Measurements from ENCODE around the gene EYA2.

DNA sequence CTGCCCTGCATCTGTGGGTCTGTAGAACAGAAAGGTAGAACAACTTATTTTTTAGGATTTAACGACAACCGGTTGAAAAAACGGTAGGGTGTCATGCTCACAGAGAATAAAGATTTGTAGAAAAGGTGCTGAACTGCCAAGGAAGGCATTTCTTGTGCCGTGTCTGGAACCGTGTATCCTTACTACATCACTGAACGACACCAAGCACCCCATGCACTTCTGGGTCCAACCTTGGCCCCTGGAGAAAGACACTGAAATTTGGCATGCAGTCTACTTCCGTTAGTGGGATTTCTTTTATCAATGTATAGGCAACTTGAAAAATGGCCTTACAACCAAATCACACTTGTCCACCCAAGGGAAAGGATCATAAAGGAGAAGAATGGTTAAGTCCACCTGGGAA, 316.4 kb downstream of the EYA2 start:
- TF ChIP-seq POLR2A (IDR thresholded peaks at IDR 0.05): no peak
- TF ChIP-seq EP300 (IDR thresholded peaks at IDR 0.05): no peak
- TF ChIP-seq, protein P1, sequence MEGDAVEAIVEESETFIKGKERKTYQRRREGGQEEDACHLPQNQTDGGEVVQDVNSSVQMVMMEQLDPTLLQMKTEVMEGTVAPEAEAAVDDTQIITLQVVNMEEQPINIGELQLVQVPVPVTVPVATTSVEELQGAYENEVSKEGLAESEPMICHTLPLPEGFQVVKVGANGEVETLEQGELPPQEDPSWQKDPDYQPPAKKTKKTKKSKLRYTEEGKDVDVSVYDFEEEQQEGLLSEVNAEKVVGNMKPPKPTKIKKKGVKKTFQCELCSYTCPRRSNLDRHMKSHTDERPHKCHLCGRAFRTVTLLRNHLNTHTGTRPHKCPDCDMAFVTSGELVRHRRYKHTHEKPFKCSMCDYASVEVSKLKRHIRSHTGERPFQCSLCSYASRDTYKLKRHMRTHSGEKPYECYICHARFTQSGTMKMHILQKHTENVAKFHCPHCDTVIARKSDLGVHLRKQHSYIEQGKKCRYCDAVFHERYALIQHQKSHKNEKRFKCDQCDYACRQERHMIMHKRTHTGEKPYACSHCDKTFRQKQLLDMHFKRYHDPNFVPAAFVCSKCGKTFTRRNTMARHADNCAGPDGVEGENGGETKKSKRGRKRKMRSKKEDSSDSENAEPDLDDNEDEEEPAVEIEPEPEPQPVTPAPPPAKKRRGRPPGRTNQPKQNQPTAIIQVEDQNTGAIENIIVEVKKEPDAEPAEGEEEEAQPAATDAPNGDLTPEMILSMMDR (IDR thresholded peaks at IDR 0.05): no peak
- no peak for TF ChIP-seq POLR2AphosphoS5 (IDR thresholded peaks at IDR 0.05)

Data from sigmoid colon (tissue), 4 donors.